Right lobe of liver (tissue), 4 donors: Measurements from ENCODE around the gene KCNN1.

Source experiments
- POLR2A ChIP-seq: fragments of 450-650 bp; IDR thresholded peaks from one replicate; pipeline ENCODE4 v1.6.1; 2017; ENCODE audit warnings: antibody characterized with exemption, mild to moderate bottlenecking
- TF ChIP-seq, protein P1 (sequence below), 4 donors: fragments of 200-600 bp in 3 of 4; fragments of 450-650 bp in 1 of 4; IDR thresholded peaks; one replicate each; pipeline versions ENCODE4 v1.5.1 to v1.8.0; 2016 to 2022; ENCODE audit warnings: antibody characterized with exemption in 4 of 4, mild to moderate bottlenecking in 2 of 4
- donor health status: DM: no; HTN: no; CAD: no.
- donor health status: DM: no; HTN: no; CAD: no.
- donor health status: DM: no; HTN: yes; CAD: no.

GRCh38 chr19:17974551-17974950, 7.6 kb downstream of the KCNN1 start:
- TF ChIP-seq, protein P1, sequence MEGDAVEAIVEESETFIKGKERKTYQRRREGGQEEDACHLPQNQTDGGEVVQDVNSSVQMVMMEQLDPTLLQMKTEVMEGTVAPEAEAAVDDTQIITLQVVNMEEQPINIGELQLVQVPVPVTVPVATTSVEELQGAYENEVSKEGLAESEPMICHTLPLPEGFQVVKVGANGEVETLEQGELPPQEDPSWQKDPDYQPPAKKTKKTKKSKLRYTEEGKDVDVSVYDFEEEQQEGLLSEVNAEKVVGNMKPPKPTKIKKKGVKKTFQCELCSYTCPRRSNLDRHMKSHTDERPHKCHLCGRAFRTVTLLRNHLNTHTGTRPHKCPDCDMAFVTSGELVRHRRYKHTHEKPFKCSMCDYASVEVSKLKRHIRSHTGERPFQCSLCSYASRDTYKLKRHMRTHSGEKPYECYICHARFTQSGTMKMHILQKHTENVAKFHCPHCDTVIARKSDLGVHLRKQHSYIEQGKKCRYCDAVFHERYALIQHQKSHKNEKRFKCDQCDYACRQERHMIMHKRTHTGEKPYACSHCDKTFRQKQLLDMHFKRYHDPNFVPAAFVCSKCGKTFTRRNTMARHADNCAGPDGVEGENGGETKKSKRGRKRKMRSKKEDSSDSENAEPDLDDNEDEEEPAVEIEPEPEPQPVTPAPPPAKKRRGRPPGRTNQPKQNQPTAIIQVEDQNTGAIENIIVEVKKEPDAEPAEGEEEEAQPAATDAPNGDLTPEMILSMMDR (IDR thresholded peaks at IDR 0.05): no peak
- no peak for TF ChIP-seq POLR2A
